Body of pancreas (tissue), 4 donors: ENCODE measurements around the gene KRT78.

ENCODE experiments used
- CTCF ChIP-seq, 7 experiments: fragments of 450-650 bp in 4 of 7; fragments of 200-600 bp in 3 of 7; sonication (generic) in 3 of 7; IDR thresholded peaks; one replicate each; pipeline ENCODE4 v1.5.1; 2016 to 2019; ENCODE audit warnings: antibody characterized with exemption in 7 of 7
- POLR2A ChIP-seq, 3 donors: fragments of 450-650 bp; IDR thresholded peaks; one replicate each; pipeline ENCODE4 v1.6.1; 2016; ENCODE audit warnings: antibody characterized with exemption in 3 of 3, mild to moderate bottlenecking in 2 of 3

DNA sequence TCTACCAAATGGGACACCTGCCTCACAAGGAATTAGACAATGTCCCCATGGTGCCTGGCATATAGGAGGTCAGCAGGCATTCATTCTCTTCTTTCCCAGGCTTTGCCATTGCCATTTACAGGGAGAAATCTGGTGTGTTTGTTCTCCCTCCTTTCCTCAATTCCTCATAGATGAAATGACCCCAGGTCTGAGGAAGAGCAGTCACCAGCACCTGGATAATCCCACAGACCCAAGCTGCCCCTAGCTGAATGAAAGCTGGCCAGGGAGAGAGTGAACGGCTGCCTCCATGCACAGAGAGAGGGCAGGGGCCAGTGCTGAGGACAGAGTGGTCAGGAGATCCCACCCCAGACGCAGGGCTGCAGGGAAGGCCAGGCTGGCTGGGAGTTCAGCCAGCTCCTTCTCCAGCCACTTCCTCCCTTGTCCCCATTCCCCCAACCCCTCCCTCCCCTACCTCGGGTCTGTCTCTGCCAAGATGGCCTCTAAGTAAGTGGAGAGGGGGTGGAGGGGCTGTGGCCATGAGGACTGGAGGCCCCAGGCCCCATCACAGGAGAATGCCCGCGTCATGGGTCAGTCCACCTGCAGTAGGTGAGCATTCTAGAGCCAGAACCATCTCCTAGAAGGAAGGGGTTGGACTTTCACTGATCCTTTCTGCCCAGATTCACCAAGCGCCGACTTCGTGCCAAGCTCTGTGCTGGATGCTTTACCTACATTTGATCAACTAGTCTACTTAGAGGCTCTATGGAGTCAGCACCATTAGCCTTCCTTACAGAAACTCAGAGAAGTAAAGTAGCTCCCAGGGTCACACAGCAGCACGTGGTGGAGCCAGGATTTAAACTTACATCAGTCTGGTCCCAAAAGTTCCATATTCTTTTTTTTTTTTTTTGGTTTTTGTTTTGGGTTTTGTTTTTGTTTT, 32.9 kb downstream of the KRT78 start:
- no peak for TF ChIP-seq CTCF (IDR thresholded peaks at IDR 0.05)
- no peak for TF ChIP-seq POLR2A (IDR thresholded peaks at IDR 0.05)
